Stimulated activated CD4-positive, alpha-beta T cell treated with anti-CD3 and anti-CD28 coated beads, Interleukin-2, amount 100 ng/mL, for 4 hours (primary cell): Measurements from ENCODE around the gene SOX12.
"Not testable (repeated sequence)": the region's sequence is repeated elsewhere in the genome, so short reads cannot be mapped to it uniquely, and the experiment has no call there.

Source experiments
- DNase-seq: peaks from one replicate; pipeline ENCODE4 v3.0.0-alpha.2; 2020; ENCODE audit warnings: low read depth

Gene SOX12

GRCh38 chr20:328975-329695 is 3.8 kb downstream of the SOX12 start:
- DNase-seq = no peak

- no peak for DNase-seq
Observed at GRCh38 chr20:329851-330232, 4.5 kb downstream of the SOX12 start.

- peak; percentile 63 for DNase-seq
Observed at GRCh38 chr20:330233-331149, 5.1 kb downstream of the SOX12 start.

GRCh38 chr20:334578-334977 is 9.2 kb downstream of the SOX12 start:
- DNase-seq = no peak

GRCh38 chr20:336040-336439 is 10.7 kb downstream of the SOX12 start:
- not testable (repeated sequence) for DNase-seq

GRCh38 chr20:341682-342081 is 16.3 kb downstream of the SOX12 start:
- DNase-seq = no peak

GRCh38 chr20:343107-343506 is 17.8 kb downstream of the SOX12 start:
- no peak for DNase-seq

- no peak for DNase-seq
Observed at GRCh38 chr20:346033-346639, 20.8 kb downstream of the SOX12 start.

- DNase-seq = no peak
Observed at GRCh38 chr20:346640-347316, 21.4 kb downstream of the SOX12 start, which contains the start of gene NRSN2. Gene NRSN2 (plus strand): TSS chr20:347111. CDS start chr20:349644, 2,533 bp downstream.

GRCh38 chr20:347317-347639 is 21.9 kb downstream of the SOX12 start:
- no peak for DNase-seq

- no peak for DNase-seq
Observed at GRCh38 chr20:347640-348484, 22.5 kb downstream of the SOX12 start.

GRCh38 chr20:348972-349841 is 23.9 kb downstream of the SOX12 start:
- no peak for DNase-seq

- DNase-seq = no peak
Observed at GRCh38 chr20:353166-353565, 27.8 kb downstream of the SOX12 start.

- peak; percentile 74 for DNase-seq
Observed at GRCh38 chr20:354298-354977, 29.1 kb downstream of the SOX12 start.

- not testable (repeated sequence) for DNase-seq
Observed at GRCh38 chr20:356154-356553, 30.8 kb downstream of the SOX12 start.

GRCh38 chr20:356745-357144 is 31.4 kb downstream of the SOX12 start:
- DNase-seq = no peak

GRCh38 chr20:358891-359555 is 33.7 kb downstream of the SOX12 start:
- DNase-seq = no peak

GRCh38 chr20:361561-361960 is 36.2 kb downstream of the SOX12 start:
- no peak for DNase-seq
